ENCODE measurements around the gene FNDC5.

- TF ChIP-seq EZH2 (IDR thresholded peaks at IDR 0.05; ENCODE audit: insufficient read depth, poor library complexity, severe bottlenecking) (no peak), EZH2phosphoT487 (IDR thresholded peaks at IDR 0.05; ENCODE audit: insufficient read depth, low read depth) (no peak)
These were observed 49.4 kb upstream of the FNDC5 start for GRCh38 chr1:32919811-32920733.
